ENCODE measurements around the gene TMEM63C.

DNA sequence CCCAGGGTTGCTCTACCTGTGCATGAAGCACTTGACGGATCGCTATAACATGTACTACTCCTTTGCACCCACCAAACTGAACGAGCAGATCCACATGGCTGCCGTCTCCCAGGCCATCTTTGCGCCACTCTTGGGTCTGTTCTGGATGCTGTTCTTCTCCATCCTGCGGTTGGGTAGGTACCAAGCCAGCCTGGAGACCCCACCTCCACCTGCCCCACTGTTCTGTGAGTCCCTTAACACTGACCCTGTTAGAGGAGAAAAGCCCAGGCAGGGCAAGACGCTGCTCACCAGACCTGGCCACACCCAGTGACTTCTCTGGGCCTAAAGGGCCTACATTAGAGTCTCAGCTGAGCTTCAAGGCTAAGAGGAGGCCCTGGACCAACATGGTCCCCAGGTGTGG, 67.7 kb downstream of the TMEM63C start:
- TF ChIP-seq CTCF (IDR thresholded peaks at IDR 0.05; ENCODE audit: poor library complexity): no peak
- TF ChIP-seq EZH2phosphoT487 (IDR thresholded peaks at IDR 0.05; ENCODE audit: low read depth, severe bottlenecking, unreplicated experiment): no peak

All from hepatocyte (in vitro differentiated cells).